OCI-LY1 (cell line): ENCODE data around the gene AREL1.

Experiments used
- H2AFZ ChIP-seq: fragments of 200-600 bp; sonication (generic), shearing (Covaris generic); 2 replicates; pipeline ENCODE4 v1.6.0; 2014; ENCODE audit warnings: antibody characterized with exemption, mild to moderate bottlenecking, low read length
- H3F3A ChIP-seq: fragments of 200-600 bp; sonication (generic), shearing (Covaris generic); 2 replicates; pipeline ENCODE4 v1.6.0; 2014; ENCODE audit warnings: mild to moderate bottlenecking, antibody characterized with exemption, low read length, moderate library complexity; ENCODE audit not compliant: insufficient read depth
- H3K27ac ChIP-seq: fragments of 200-600 bp; sonication (generic); 2 replicates; pipeline ENCODE4 v1.5.1; 2014; ENCODE audit warnings: low read length, mixed run types, mild to moderate bottlenecking, low read depth; ENCODE audit not compliant: poor library complexity, severe bottlenecking
- H3K27me3 ChIP-seq: fragments of 200-600 bp; sonication (generic); 2 replicates; pipeline ENCODE4 v1.6.0; 2014; ENCODE audit warnings: antibody characterized with exemption, mild to moderate bottlenecking, low read length, moderate library complexity; ENCODE audit not compliant: insufficient read depth
- H3K36me3 ChIP-seq: fragments of 200-600 bp; sonication (generic); 2 replicates; pipeline ENCODE4 v1.6.1; 2014; ENCODE audit warnings: mild to moderate bottlenecking, antibody characterized with exemption, low read length, moderate library complexity, mixed read lengths; ENCODE audit not compliant: insufficient read depth
- H3K4me1 ChIP-seq: fragments of 200-600 bp; sonication (generic); 2 replicates; pipeline ENCODE4 v1.5.1; 2014; ENCODE audit warnings: mild to moderate bottlenecking, low read length, moderate library complexity; ENCODE audit not compliant: insufficient read depth, severe bottlenecking
- H3K4me2 ChIP-seq: fragments of 200-600 bp; sonication (generic), shearing (Covaris generic); 2 replicates; pipeline ENCODE4 v1.6.1; 2014; ENCODE audit warnings: low read length
- H3K4me3 ChIP-seq: fragments of 200-600 bp; sonication (generic); 2 replicates; pipeline ENCODE4 v1.5.1; 2014; ENCODE audit warnings: low read length, low read depth, mild to moderate bottlenecking, mixed read lengths; ENCODE audit not compliant: poor library complexity, severe bottlenecking
- H3K79me2 ChIP-seq: fragments of 200-600 bp; shearing (Covaris generic); 2 replicates; pipeline ENCODE4 v1.6.1; 2016; ENCODE audit warnings: mixed run types, low read length, mixed read lengths; ENCODE audit not compliant: insufficient read depth
- H3K9ac ChIP-seq: fragments of 200-600 bp; sonication (generic), shearing (Covaris generic); 2 replicates; pipeline ENCODE4 v1.6.1; 2014; ENCODE audit warnings: mild to moderate bottlenecking, low read length, mixed read lengths
- H3K9me2 ChIP-seq: fragments of 200-600 bp; sonication (generic), shearing (Covaris generic); 2 replicates; pipeline ENCODE4 v1.6.1; 2014; ENCODE audit warnings: low read depth, mild to moderate bottlenecking, low read length, mixed read lengths
- H3K9me3 ChIP-seq: fragments of 200-600 bp; shearing (Covaris generic); 2 replicates; pipeline ENCODE4 v1.6.1; 2014; ENCODE audit warnings: low read length, mixed read lengths
- H4K20me1 ChIP-seq: fragments of 200-600 bp; sonication (generic), shearing (Covaris generic); 2 replicates; pipeline ENCODE4 v1.6.0; 2016; ENCODE audit warnings: mild to moderate bottlenecking, low read length; ENCODE audit not compliant: insufficient read depth
- CTCF ChIP-seq: fragments of 200-600 bp; sonication (generic), shearing (Covaris generic); IDR thresholded peaks from 2 replicates; pipeline ENCODE4 v1.5.1; 2017; ENCODE audit warnings: mild to moderate bottlenecking, antibody characterized with exemption, low read length, moderate library complexity, mixed read lengths
- EZH2 ChIP-seq: fragments of 200-600 bp; sonication (generic), shearing (Covaris generic); IDR thresholded peaks from 2 replicates; pipeline ENCODE4 v1.8.0; 2017; ENCODE audit warnings: borderline replicate concordance, mixed run types, mild to moderate bottlenecking, antibody characterized with exemption, low read length, moderate library complexity, mixed read lengths

AREL1 gene

GRCh38 chr14:74638066-74638465 is 74.8 kb downstream of the AREL1 start:
- no peaks in the 10 kb centered on the region for H3K4me1 ChIP-seq
- no peaks in the 10 kb centered on the region for H3K79me2 ChIP-seq
- H3K9ac ChIP-seq, result no peak overlapping the region
- H4K20me1 ChIP-seq, result no peaks in the 10 kb centered on the region
- no peak overlapping the region for H3K27ac ChIP-seq
- no peak overlapping the region for H3K4me3 ChIP-seq
- H3K9me2 ChIP-seq, result no peaks in the 10 kb centered on the region
- no peak overlapping the region for H3K4me2 ChIP-seq
- no peaks in the 10 kb centered on the region for H3K36me3 ChIP-seq
- H3F3A ChIP-seq, result no peaks in the 10 kb centered on the region
- no peak overlapping the region for H2AFZ ChIP-seq
- H3K27me3 ChIP-seq, result peaks cover 6% of the 10 kb centered on the region; the same call in 1 of the 2 replicates
- TF ChIP-seq EZH2, result no peak
- TF ChIP-seq CTCF, result no peak
- H3K9me3 ChIP-seq, result no peaks in the 10 kb centered on the region

DNA sequence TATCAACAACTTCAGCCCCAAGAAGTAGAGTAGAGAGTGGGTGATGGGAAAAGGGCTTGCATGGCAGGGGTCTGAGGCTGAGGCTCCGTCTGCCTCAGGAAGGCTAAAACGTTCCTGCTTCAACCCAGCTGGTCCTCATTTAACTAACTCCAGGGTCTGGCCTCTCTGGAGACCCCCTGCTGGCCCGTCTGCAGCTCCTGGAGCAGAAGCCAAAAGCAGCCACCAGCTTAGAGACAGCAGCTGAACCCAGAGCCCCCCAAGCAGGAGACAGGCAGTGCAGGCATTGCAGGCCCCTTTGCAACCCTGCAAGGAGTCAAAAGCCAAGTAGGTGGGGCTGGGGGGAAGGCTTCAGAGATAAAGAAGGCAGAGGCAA is 75.7 kb downstream of the AREL1 start:
- no peaks in the 10 kb centered on the region for H3K9me3 ChIP-seq
- TF ChIP-seq EZH2 (no peak), CTCF (no peak)
- H3K27ac ChIP-seq, result no peak overlapping the region
- no peaks in the 10 kb centered on the region for H3K79me2 ChIP-seq
- no peak overlapping the region for H3K4me2 ChIP-seq
- H3K27me3 ChIP-seq, result peaks cover 6% of the 10 kb centered on the region; the same call in 1 of the 2 replicates
- no peaks in the 10 kb centered on the region for H3F3A ChIP-seq
- no peaks in the 10 kb centered on the region for H3K4me1 ChIP-seq
- no peak overlapping the region for H3K9ac ChIP-seq
- no peak overlapping the region for H2AFZ ChIP-seq
- H3K4me3 ChIP-seq, result no peak overlapping the region
- no peaks in the 10 kb centered on the region for H3K36me3 ChIP-seq
- H4K20me1 ChIP-seq, result no peaks in the 10 kb centered on the region
- H3K9me2 ChIP-seq, result no peaks in the 10 kb centered on the region

GRCh38 chr14:74636424-74637177 is 76.3 kb downstream of the AREL1 start:
- Histone ChIP-seq H3K4me2 (no peak overlapping the region), H3K27ac (no peak overlapping the region), H3K9me3 (no peaks in the 10 kb centered on the region), H3K4me1 (no peaks in the 10 kb centered on the region), H3K9me2 (no peaks in the 10 kb centered on the region), H3K4me3 (no peak overlapping the region), H3K79me2 (no peaks in the 10 kb centered on the region), H3K27me3 (peaks cover 6% of the 10 kb centered on the region; the same call in 1 of the 2 replicates), H3F3A (no peaks in the 10 kb centered on the region), H2AFZ (no peak overlapping the region), H3K9ac (no peak overlapping the region), H4K20me1 (no peaks in the 10 kb centered on the region), H3K36me3 (no peaks in the 10 kb centered on the region)
- TF ChIP-seq EZH2 (no peak), CTCF (no peak)
